Neural cell (in vitro differentiated cells): Measurements from ENCODE around the gene CEMIP. TPM values are rescaled to one million over a fixed set of nuclear protein-coding genes. Genes with fewer than 3 reads are reported as not detected.
A peak's percentile ranks its signal among the peaks of the same experiment; 100 is the strongest.

ENCODE experiments used
- H2AFZ ChIP-seq: fragments of 200-600, 300-800 bp; sonication (generic), shearing (Covaris generic); 2 replicates; pipeline ENCODE4 v1.6.0; 2014; ENCODE audit warnings: low read depth, mild to moderate bottlenecking, antibody characterized with exemption, low read length, moderate library complexity
- H3F3A ChIP-seq: fragments of 200-600 bp; shearing (Covaris generic); 2 replicates; pipeline ENCODE4 v1.6.1; 2016; ENCODE audit warnings: mild to moderate bottlenecking, moderate library complexity, mixed read lengths, antibody characterized with exemption, low read length; ENCODE audit not compliant: insufficient read depth, poor library complexity, severe bottlenecking
- H3K27ac ChIP-seq: fragments of 200-600, 300-800 bp; sonication (generic), shearing (Covaris generic); 2 replicates; pipeline ENCODE4 v1.5.1; 2014; ENCODE audit warnings: mild to moderate bottlenecking, low read length, moderate library complexity
- H3K27me3 ChIP-seq: fragments of 300-800, 200-600 bp; sonication (generic), shearing (Covaris generic); 2 replicates; pipeline ENCODE4 v1.6.0; 2014; ENCODE audit warnings: mild to moderate bottlenecking, low read depth, low read length, moderate library complexity; ENCODE audit not compliant: insufficient read depth
- H3K36me3 ChIP-seq: fragments of 300-800, 200-600 bp; sonication (generic), shearing (Covaris generic); 2 replicates; pipeline ENCODE4 v1.5.1; 2014; ENCODE audit warnings: mild to moderate bottlenecking, antibody characterized with exemption, low read length, moderate library complexity; ENCODE audit not compliant: insufficient read depth
- H3K4me2 ChIP-seq: fragments of 300-800, 200-600 bp; sonication (generic), shearing (Covaris generic); 2 replicates; pipeline ENCODE4 v1.6.0; 2014; ENCODE audit warnings: mild to moderate bottlenecking, low read length
- H3K4me3 ChIP-seq: fragments of 300-800, 200-600 bp; sonication (generic), shearing (Covaris generic); 2 replicates; pipeline ENCODE4 v1.5.1; 2014; ENCODE audit warnings: mild to moderate bottlenecking, low read length, moderate library complexity
- H3K79me2 ChIP-seq: fragments of 200-600 bp; shearing (Covaris generic); replicated peaks from 2 replicates; pipeline ENCODE4 v1.6.0; 2014; ENCODE audit warnings: mild to moderate bottlenecking, low read length, moderate library complexity; ENCODE audit not compliant: insufficient read depth
- H3K9ac ChIP-seq: fragments of 300-800, 200-600 bp; sonication (generic), shearing (Covaris generic); 2 replicates; pipeline ENCODE4 v1.6.1; 2016; ENCODE audit warnings: mild to moderate bottlenecking, low read length, mixed read lengths
- H3K9me2 ChIP-seq: fragments of 200-600 bp; shearing (Covaris generic); 2 replicates; pipeline ENCODE4 v1.6.1; 2016; ENCODE audit warnings: mild to moderate bottlenecking, low read length, mixed read lengths; ENCODE audit not compliant: insufficient read depth
- H3K9me3 ChIP-seq: fragments of 200-600, 300-800 bp; sonication (generic), shearing (Covaris generic); 2 replicates; pipeline ENCODE4 v1.6.1; 2016; ENCODE audit warnings: mild to moderate bottlenecking, mixed run types, low read length, moderate library complexity, mixed read lengths
- H4K20me1 ChIP-seq: fragments of 200-600 bp; shearing (Covaris generic); 2 replicates; pipeline ENCODE4 v1.6.1; 2016; ENCODE audit warnings: mild to moderate bottlenecking, mixed run types; ENCODE audit not compliant: insufficient read depth
- CTCF ChIP-seq: fragments of 450-650 bp; IDR thresholded peaks from 2 replicates; pipeline ENCODE4 v1.5.1; 2014; ENCODE audit warnings: antibody characterized with exemption, mild to moderate bottlenecking, moderate library complexity; ENCODE audit not compliant: poor library complexity, severe bottlenecking
- EP300 ChIP-seq: fragments of 450-650 bp; conservative IDR thresholded peaks from 2 replicates; pipeline ENCODE4 v1.6.1; 2014; ENCODE audit warnings: antibody characterized with exemption, mild to moderate bottlenecking, moderate library complexity; ENCODE audit not compliant: poor library complexity, severe bottlenecking
- EZH2 ChIP-seq: fragments of 200-600, 300-800 bp; shearing (Covaris generic), sonication (generic); IDR thresholded peaks from 2 replicates; pipeline ENCODE4 v1.6.1; 2014; ENCODE audit warnings: antibody characterized with exemption, low read length, borderline replicate concordance, mild to moderate bottlenecking; ENCODE audit not compliant: insufficient read depth, poor library complexity, severe bottlenecking
- MXI1 ChIP-seq: fragments of 450-650 bp; conservative IDR thresholded peaks from 2 replicates; pipeline ENCODE4 v1.6.1; 2014; ENCODE audit warnings: antibody characterized with exemption, mild to moderate bottlenecking; ENCODE audit not compliant: poor library complexity, severe bottlenecking
- POLR2AphosphoS5 ChIP-seq: IDR thresholded peaks from 2 replicates; pipeline ENCODE4 v1.6.1; 2012
- RAD21 ChIP-seq: fragments of 450-650 bp; conservative IDR thresholded peaks from 2 replicates; pipeline ENCODE4 v1.6.1; 2014; ENCODE audit warnings: antibody characterized with exemption, mild to moderate bottlenecking, moderate library complexity
- REST ChIP-seq: IDR thresholded peaks from 2 replicates; pipeline ENCODE4 v1.6.1; 2012; ENCODE audit warnings: borderline replicate concordance
- SMC3 ChIP-seq: fragments of 450-650 bp; conservative IDR thresholded peaks from 2 replicates; pipeline ENCODE4 v1.6.1; 2014; ENCODE audit warnings: antibody characterized with exemption, mild to moderate bottlenecking, moderate library complexity; ENCODE audit not compliant: poor library complexity
- TAF1 ChIP-seq: IDR thresholded peaks from 2 replicates; pipeline ENCODE4 v1.6.1; 2012; ENCODE audit warnings: low read depth
- polyA plus RNA-seq: library from polyadenylated mRNA; depleted of rRNA; stranded (reverse); fragments of >200 nt; gene quantifications from 2 replicates; pipeline ENCODE4 v1.2.3, GENCODE V29; 2014

The CEMIP gene
- polyA plus RNA-seq, 1 donor from 2014 or later = 0.04 TPM

GRCh38 chr15:80787316-80787715 is 8.1 kb downstream of the CEMIP start:
- H2AFZ ChIP-seq = no peak overlapping the region
- no peaks in the 10 kb centered on the region for H3K9me2 ChIP-seq
- TF ChIP-seq REST (peak; percentile 62), MXI1 (no peak)
- H3K27me3 ChIP-seq = peaks cover 11% of the 10 kb centered on the region
- no peak overlapping the region for H3K27ac ChIP-seq
- H3K79me2 ChIP-seq = no peaks in the 10 kb centered on the region
- H3K9ac ChIP-seq = no peak overlapping the region
- H3K9me3 ChIP-seq = no peaks in the 10 kb centered on the region
- H3F3A ChIP-seq = no peaks in the 10 kb centered on the region
- H3K4me2 ChIP-seq = no peak overlapping the region
- H3K36me3 ChIP-seq = no peaks in the 10 kb centered on the region
- no peaks in the 10 kb centered on the region for H4K20me1 ChIP-seq
- H3K4me3 ChIP-seq = no peak overlapping the region

GRCh38 chr15:80788536-80788935 is 9.4 kb downstream of the CEMIP start:
- no peaks in the 10 kb centered on the region for H3K79me2 ChIP-seq
- no peak overlapping the region for H2AFZ ChIP-seq
- H3K36me3 ChIP-seq = no peaks in the 10 kb centered on the region
- no peaks in the 10 kb centered on the region for H3K27me3 ChIP-seq
- no peak overlapping the region for H3K27ac ChIP-seq
- no peaks in the 10 kb centered on the region for H3K9me2 ChIP-seq
- no peak for TF ChIP-seq EZH2
- no peak for TF ChIP-seq TAF1
- no peak for TF ChIP-seq POLR2AphosphoS5
- TF ChIP-seq RAD21 = no peak
- TF ChIP-seq EP300 = no peak
- TF ChIP-seq SMC3 = no peak
- no peak for TF ChIP-seq CTCF
- TF ChIP-seq REST = no peak
- no peak for TF ChIP-seq MXI1
- H3K4me2 ChIP-seq = no peak overlapping the region
- no peak overlapping the region for H3K9ac ChIP-seq
- no peaks in the 10 kb centered on the region for H4K20me1 ChIP-seq
- H3K4me3 ChIP-seq = no peak overlapping the region
- H3F3A ChIP-seq = no peaks in the 10 kb centered on the region
- no peaks in the 10 kb centered on the region for H3K9me3 ChIP-seq
